Measurements from ENCODE around the gene CEP120.

Gene CEP120

GRCh38 chr5:123455095-123455494, 31.9 kb upstream of the CEP120 start:
- TF ChIP-seq CTCF (IDR thresholded peaks at IDR 0.05; ENCODE audit: low read depth, low read length): no peak
- no peak for DNase-seq (ENCODE audit: extremely low read depth, low read depth)

GRCh38 chr5:123454259-123454911, 31.2 kb upstream of the CEP120 start:
- DNase-seq (ENCODE audit: extremely low read depth, low read depth): no peak

GRCh38 chr5:123452401-123452800, 29.2 kb upstream of the CEP120 start:
- TF ChIP-seq CTCF (IDR thresholded peaks at IDR 0.05; ENCODE audit: low read depth, low read length): no peak
- no peak for DNase-seq (ENCODE audit: extremely low read depth, low read depth)

More at GRCh38 chr5:123454259-123454911, 31.2 kb upstream of the CEP120 start:
- TF ChIP-seq CTCF (IDR thresholded peaks at IDR 0.05; ENCODE audit: low read depth, low read length): no peak

GRCh38 chr5:123451047-123451446, 27.8 kb upstream of the CEP120 start:
- DNase-seq (ENCODE audit: extremely low read depth, low read depth): no peak
- TF ChIP-seq CTCF (IDR thresholded peaks at IDR 0.05; ENCODE audit: low read depth, low read length): no peak

- DNase-seq (ENCODE audit: extremely low read depth, low read depth): no peak
- no peak for TF ChIP-seq CTCF (IDR thresholded peaks at IDR 0.05; ENCODE audit: low read depth, low read length)
Observed at GRCh38 chr5:123450640-123451039, 27.4 kb upstream of the CEP120 start.

GRCh38 chr5:123450114-123450513, 26.9 kb upstream of the CEP120 start:
- TF ChIP-seq CTCF (IDR thresholded peaks at IDR 0.05; ENCODE audit: low read depth, low read length): no peak
- no peak for DNase-seq (ENCODE audit: extremely low read depth, low read depth)

GRCh38 chr5:123449424-123449974, 26.3 kb upstream of the CEP120 start:
- no peak for TF ChIP-seq CTCF (IDR thresholded peaks at IDR 0.05; ENCODE audit: low read depth, low read length)

More at GRCh38 chr5:123449424-123449974, 26.3 kb upstream of the CEP120 start:
- no peak for DNase-seq (ENCODE audit: extremely low read depth, low read depth)

Measured in AG09319 (cell line).